ENCODE data around the gene RARRES1.

RARRES1 gene

DNA sequence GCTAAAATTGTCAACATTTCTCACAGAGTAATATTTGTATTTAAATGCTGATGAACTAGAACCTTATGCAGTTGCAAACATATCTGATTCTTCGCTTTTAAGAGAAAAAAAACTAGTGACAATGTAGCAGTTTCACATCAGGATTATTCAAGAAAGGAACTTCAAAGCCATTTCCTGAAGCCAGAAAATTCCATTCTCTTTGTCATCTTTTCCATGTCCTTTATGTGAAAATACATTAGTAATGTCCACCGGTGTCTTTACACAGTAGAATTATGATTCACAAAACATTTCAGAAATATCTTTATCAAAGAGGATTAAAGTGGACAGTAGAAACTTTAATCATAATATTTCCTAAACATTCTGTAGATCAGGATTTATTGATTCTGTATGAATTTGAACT, 47.1 kb downstream of the RARRES1 start:
- no peak for TF ChIP-seq NFIC (IDR thresholded peaks at IDR 0.05)
- no peak for TF ChIP-seq RAD21 (IDR thresholded peaks at IDR 0.05; ENCODE audit: low read depth)
- TF ChIP-seq YY1 (IDR thresholded peaks at IDR 0.05; ENCODE audit: low read depth), result no peak
- no peak for TF ChIP-seq FOXM1 (IDR thresholded peaks at IDR 0.05; ENCODE audit: borderline replicate concordance, low read depth)
- no peak for TF ChIP-seq EGR1 (IDR thresholded peaks at IDR 0.05)
- no peak for TF ChIP-seq CEBPB (IDR thresholded peaks at IDR 0.05)
- no peak for TF ChIP-seq EP300 (IDR thresholded peaks at IDR 0.05; ENCODE audit: borderline replicate concordance)
- TF ChIP-seq, protein P1, sequence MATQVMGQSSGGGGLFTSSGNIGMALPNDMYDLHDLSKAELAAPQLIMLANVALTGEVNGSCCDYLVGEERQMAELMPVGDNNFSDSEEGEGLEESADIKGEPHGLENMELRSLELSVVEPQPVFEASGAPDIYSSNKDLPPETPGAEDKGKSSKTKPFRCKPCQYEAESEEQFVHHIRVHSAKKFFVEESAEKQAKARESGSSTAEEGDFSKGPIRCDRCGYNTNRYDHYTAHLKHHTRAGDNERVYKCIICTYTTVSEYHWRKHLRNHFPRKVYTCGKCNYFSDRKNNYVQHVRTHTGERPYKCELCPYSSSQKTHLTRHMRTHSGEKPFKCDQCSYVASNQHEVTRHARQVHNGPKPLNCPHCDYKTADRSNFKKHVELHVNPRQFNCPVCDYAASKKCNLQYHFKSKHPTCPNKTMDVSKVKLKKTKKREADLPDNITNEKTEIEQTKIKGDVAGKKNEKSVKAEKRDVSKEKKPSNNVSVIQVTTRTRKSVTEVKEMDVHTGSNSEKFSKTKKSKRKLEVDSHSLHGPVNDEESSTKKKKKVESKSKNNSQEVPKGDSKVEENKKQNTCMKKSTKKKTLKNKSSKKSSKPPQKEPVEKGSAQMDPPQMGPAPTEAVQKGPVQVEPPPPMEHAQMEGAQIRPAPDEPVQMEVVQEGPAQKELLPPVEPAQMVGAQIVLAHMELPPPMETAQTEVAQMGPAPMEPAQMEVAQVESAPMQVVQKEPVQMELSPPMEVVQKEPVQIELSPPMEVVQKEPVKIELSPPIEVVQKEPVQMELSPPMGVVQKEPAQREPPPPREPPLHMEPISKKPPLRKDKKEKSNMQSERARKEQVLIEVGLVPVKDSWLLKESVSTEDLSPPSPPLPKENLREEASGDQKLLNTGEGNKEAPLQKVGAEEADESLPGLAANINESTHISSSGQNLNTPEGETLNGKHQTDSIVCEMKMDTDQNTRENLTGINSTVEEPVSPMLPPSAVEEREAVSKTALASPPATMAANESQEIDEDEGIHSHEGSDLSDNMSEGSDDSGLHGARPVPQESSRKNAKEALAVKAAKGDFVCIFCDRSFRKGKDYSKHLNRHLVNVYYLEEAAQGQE (IDR thresholded peaks at IDR 0.05; ENCODE audit: low read depth), result no peak
- no peak for TF ChIP-seq TCF12 (IDR thresholded peaks at IDR 0.05; ENCODE audit: low read depth)
- TF ChIP-seq CREB1 (IDR thresholded peaks at IDR 0.05; ENCODE audit: low read depth), result no peak
- TF ChIP-seq TEAD4 (IDR thresholded peaks at IDR 0.05), result no peak
- TF ChIP-seq, protein P2, sequence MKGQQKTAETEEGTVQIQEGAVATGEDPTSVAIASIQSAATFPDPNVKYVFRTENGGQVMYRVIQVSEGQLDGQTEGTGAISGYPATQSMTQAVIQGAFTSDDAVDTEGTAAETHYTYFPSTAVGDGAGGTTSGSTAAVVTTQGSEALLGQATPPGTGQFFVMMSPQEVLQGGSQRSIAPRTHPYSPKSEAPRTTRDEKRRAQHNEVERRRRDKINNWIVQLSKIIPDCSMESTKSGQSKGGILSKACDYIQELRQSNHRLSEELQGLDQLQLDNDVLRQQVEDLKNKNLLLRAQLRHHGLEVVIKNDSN (IDR thresholded peaks at IDR 0.05), result no peak
- no peak for TF ChIP-seq TAF1 (IDR thresholded peaks at IDR 0.05; ENCODE audit: low read depth)
- TF ChIP-seq, protein P3, sequence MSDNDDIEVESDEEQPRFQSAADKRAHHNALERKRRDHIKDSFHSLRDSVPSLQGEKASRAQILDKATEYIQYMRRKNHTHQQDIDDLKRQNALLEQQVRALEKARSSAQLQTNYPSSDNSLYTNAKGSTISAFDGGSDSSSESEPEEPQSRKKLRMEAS (IDR thresholded peaks at IDR 0.05), result no peak

DNA sequence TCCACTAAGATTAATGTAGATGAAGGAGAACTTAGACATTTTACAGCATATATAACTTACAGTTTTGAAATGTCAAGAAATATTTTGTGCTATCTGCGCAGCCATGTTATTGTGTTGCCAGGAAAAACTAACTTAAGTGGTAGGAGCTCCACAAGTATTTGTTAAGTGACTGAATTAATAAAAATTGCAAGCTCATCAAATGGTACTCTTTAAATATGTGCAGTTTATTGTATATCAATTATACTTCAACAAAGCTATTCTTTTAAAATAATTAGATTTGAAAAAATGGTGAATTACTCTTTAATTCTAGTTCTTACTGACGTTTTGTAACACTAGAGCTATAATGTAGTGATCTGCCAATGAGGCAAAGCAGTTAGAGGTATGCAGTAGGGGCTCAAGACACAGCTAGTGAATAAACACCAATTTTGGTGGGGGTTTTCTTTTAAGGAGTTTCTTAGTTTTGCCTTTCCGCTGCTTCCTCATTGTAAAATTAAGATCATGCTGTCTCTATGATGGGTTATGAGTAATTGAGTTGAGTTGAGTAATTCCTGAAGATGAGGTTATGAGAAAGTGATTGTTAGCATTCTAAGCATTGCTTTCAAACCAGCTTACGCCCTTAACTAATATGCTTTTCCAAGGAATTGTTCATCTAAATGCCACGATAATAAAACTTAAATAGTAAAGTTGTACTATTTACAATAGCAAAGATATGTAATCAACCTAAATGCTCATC, 48.9 kb downstream of the RARRES1 start:
- TF ChIP-seq CREB1 (IDR thresholded peaks at IDR 0.05; ENCODE audit: low read depth), result no peak

DNA sequence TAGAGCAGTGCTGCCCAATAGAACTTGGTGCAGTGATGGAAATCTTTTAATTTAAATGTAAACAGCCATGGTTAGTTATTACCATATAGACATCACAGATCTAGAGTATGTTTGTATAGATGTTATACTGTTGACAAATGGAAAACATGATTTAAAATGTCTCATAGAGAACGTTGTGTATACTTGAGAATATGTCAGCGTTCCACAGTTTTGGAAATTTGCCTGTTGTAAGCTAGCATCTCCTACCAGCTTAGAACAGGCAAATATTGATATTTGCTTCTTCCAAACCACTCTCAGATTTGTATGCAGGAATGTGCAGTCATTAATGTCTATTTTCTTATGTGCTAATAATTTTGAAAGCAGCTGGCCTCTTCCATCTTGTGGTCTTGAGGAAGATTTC, 51.4 kb downstream of the RARRES1 start:
- TF ChIP-seq FOXM1 (IDR thresholded peaks at IDR 0.05; ENCODE audit: borderline replicate concordance, low read depth) (no peak), TAF1 (IDR thresholded peaks at IDR 0.05; ENCODE audit: low read depth) (no peak), TCF12 (IDR thresholded peaks at IDR 0.05; ENCODE audit: low read depth) (no peak), NFIC (IDR thresholded peaks at IDR 0.05) (no peak), EGR1 (IDR thresholded peaks at IDR 0.05) (no peak), CREB1 (IDR thresholded peaks at IDR 0.05; ENCODE audit: low read depth) (no peak), EP300 (IDR thresholded peaks at IDR 0.05; ENCODE audit: borderline replicate concordance) (no peak)
- TF ChIP-seq, protein P2 (IDR thresholded peaks at IDR 0.05), result no peak

DNA sequence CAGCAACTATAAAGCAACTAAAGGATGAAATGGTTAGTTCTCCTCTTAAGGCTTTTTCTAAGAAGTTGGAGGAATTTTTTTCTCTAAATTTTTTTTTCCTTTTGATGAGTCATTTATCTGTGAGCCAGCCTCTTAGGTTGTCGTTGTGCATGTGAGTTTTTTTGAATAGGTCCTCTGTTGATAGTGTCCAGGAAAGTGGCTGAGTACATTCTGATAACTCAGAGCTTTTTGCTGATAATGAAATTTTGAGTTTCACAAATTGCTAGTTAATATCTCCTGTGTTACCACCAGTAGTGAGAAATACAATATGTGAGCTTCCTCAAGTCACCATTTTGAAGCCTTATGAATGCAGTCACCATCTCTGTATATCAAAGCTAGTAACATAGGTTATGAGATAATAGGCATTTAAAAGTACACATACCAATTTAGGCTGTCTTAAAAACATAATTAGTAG, 52.7 kb downstream of the RARRES1 start:
- TF ChIP-seq FOXM1 (IDR thresholded peaks at IDR 0.05; ENCODE audit: borderline replicate concordance, low read depth), result no peak
- TF ChIP-seq CREB1 (IDR thresholded peaks at IDR 0.05; ENCODE audit: low read depth), result no peak
- TF ChIP-seq RAD21 (IDR thresholded peaks at IDR 0.05; ENCODE audit: low read depth), result no peak
- no peak for TF ChIP-seq TAF1 (IDR thresholded peaks at IDR 0.05; ENCODE audit: low read depth)
- TF ChIP-seq ZBTB7A (IDR thresholded peaks at IDR 0.05; ENCODE audit: low read depth), result no peak
- TF ChIP-seq YY1 (IDR thresholded peaks at IDR 0.05; ENCODE audit: low read depth), result no peak
- no peak for TF ChIP-seq CEBPB (IDR thresholded peaks at IDR 0.05)
- no peak for TF ChIP-seq TCF12 (IDR thresholded peaks at IDR 0.05; ENCODE audit: low read depth)
- no peak for TF ChIP-seq NFIC (IDR thresholded peaks at IDR 0.05)
- TF ChIP-seq, protein P1 (IDR thresholded peaks at IDR 0.05; ENCODE audit: low read depth), result no peak
- no peak for TF ChIP-seq EP300 (IDR thresholded peaks at IDR 0.05; ENCODE audit: borderline replicate concordance)
- TF ChIP-seq, protein P3 (IDR thresholded peaks at IDR 0.05), result no peak
- TF ChIP-seq EGR1 (IDR thresholded peaks at IDR 0.05), result no peak
- TF ChIP-seq, protein P2 (IDR thresholded peaks at IDR 0.05), result no peak
- TF ChIP-seq TEAD4 (IDR thresholded peaks at IDR 0.05), result no peak

DNA sequence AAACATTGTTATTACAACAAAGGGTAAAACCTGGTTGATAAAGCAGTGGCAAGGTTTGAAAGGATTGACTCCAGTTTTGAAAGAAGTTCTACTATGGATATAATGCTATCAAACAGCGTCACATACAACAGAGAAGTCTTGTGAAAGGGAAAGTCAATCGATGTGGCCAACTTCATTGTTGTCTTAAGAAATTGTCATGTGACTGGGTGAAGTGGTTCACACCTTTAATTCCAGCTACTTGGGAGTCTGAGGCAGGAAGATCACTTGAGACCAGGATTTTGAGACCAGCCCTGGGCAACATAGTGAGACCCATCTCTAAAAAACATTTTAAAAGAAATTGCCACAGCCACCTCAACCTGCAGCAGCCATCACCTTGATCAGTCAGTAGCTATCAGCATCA, 53.6 kb downstream of the RARRES1 start:
- TF ChIP-seq TEAD4 (IDR thresholded peaks at IDR 0.05) (no peak), FOXM1 (IDR thresholded peaks at IDR 0.05; ENCODE audit: borderline replicate concordance, low read depth) (no peak), NFIC (IDR thresholded peaks at IDR 0.05) (no peak), EGR1 (IDR thresholded peaks at IDR 0.05) (no peak), YY1 (IDR thresholded peaks at IDR 0.05; ENCODE audit: low read depth) (no peak), CREB1 (IDR thresholded peaks at IDR 0.05; ENCODE audit: low read depth) (no peak), TCF12 (IDR thresholded peaks at IDR 0.05; ENCODE audit: low read depth) (no peak), TAF1 (IDR thresholded peaks at IDR 0.05; ENCODE audit: low read depth) (no peak), EP300 (IDR thresholded peaks at IDR 0.05; ENCODE audit: borderline replicate concordance) (no peak), CEBPB (IDR thresholded peaks at IDR 0.05) (no peak), RAD21 (IDR thresholded peaks at IDR 0.05; ENCODE audit: low read depth) (no peak), ZBTB7A (IDR thresholded peaks at IDR 0.05; ENCODE audit: low read depth) (no peak)
- TF ChIP-seq, protein P2 (IDR thresholded peaks at IDR 0.05), result no peak
- TF ChIP-seq, protein P1 (IDR thresholded peaks at IDR 0.05; ENCODE audit: low read depth), result no peak
- TF ChIP-seq, protein P3 (IDR thresholded peaks at IDR 0.05), result no peak

All from Ishikawa (cell line).